Spleen (tissue), 11 donors: Measurements from ENCODE around the gene ATP6V1B1. TPM values are rescaled to one million over a fixed set of nuclear protein-coding genes. Genes with fewer than 3 reads are reported as not detected.
A peak's percentile ranks its signal among the peaks of the same experiment; 100 is the strongest.

Source experiments
- DNase-seq: peaks from one replicate; pipeline ENCODE4 v3.0.0-alpha.2; 2020
- H3K27ac ChIP-seq, 8 donors: fragments of 200-600 bp; sonication (generic) in 7 of 8; 1 replicate in 4 of 8; 2 replicates in 4 of 8; pipeline versions ENCODE4 v1.5.0 to v1.8.0; 2016 to 2021; ENCODE audit warnings: inconsistent platforms in 4 of 8, mild to moderate bottlenecking in 4 of 8, moderate library complexity in 1 of 8
- H3K27me3 ChIP-seq, 7 donors: fragments of 200-600 bp; sonication (generic) in 6 of 7; replicated peaks in 1 of 7; 1 replicate in 4 of 7; 2 replicates in 3 of 7; pipeline versions ENCODE4 v1.5.0 to v1.8.0; 2016 to 2021; ENCODE audit warnings: inconsistent platforms in 3 of 7, mild to moderate bottlenecking in 1 of 7
- H3K36me3 ChIP-seq, 6 donors: fragments of 200-600 bp; sonication (generic) in 5 of 6; 1 replicate in 4 of 6; 2 replicates in 2 of 6; pipeline versions ENCODE4 v1.5.0 to v1.8.0; 2016 to 2021; ENCODE audit warnings: inconsistent platforms in 2 of 6
- H3K4me1 ChIP-seq, 6 donors: fragments of 200-600 bp; sonication (generic) in 5 of 6; 1 replicate in 3 of 6; 2 replicates in 3 of 6; pipeline versions ENCODE4 v1.5.0 to v1.8.0; 2016 to 2021; ENCODE audit warnings: inconsistent platforms in 3 of 6
- H3K4me3 ChIP-seq, 8 donors: fragments of 200-600 bp; sonication (generic) in 7 of 8; 1 replicate in 4 of 8; 2 replicates in 4 of 8; pipeline versions ENCODE4 v1.5.0 to v1.8.0; 2016 to 2021; ENCODE audit warnings: inconsistent platforms in 4 of 8, mild to moderate bottlenecking in 4 of 8, moderate library complexity in 2 of 8
- H3K9me3 ChIP-seq, 8 donors: fragments of 200-600 bp; sonication (generic) in 7 of 8; 1 replicate in 4 of 8; 2 replicates in 4 of 8; pipeline versions ENCODE4 v1.5.0 to v1.8.0; 2016 to 2021; ENCODE audit warnings: inconsistent platforms in 4 of 8
- POLR2A ChIP-seq, 3 donors: fragments of 450-650 bp; IDR thresholded peaks; one replicate each; pipeline ENCODE4 v1.5.1; 2017; ENCODE audit warnings: antibody characterized with exemption in 3 of 3, mild to moderate bottlenecking in 1 of 3
- POLR2AphosphoS5 ChIP-seq, 3 donors: sonication (generic); formaldehyde crosslinking; IDR thresholded peaks; one replicate each; pipeline ENCODE4 v1.5.1; 2017; ENCODE audit warnings: antibody characterized with exemption in 3 of 3
- WGBS, 5 donors: extraction: QIAGEN DNeasy Blood & Tissue Kit in 3 of 5; methylation state at CpG; one replicate each; pipeline versions ENCODE4 v1.1.5 to v1.1.7; 2013 to 2018; 5-methylcytosine and 5-hydroxymethylcytosine counted together
- intact Hi-C: fragments of 100-400 bp; cut with DNase I; formaldehyde crosslinking; loops from one replicate; pipeline ENCODE4 v1.15.0; 2023; ENCODE audit warnings: low total_unique reads
- polyA plus RNA-seq, 3 donors: library from polyadenylated mRNA; stranded (reverse); fragments of 200-250 nt; gene quantifications; one replicate each; pipeline ENCODE4 v1.2.1, GENCODE V29; 2013
- total RNA-seq, 7 donors: library from RNA; depleted of rRNA in 3 of 7; stranded (reverse); fragments of >200 nt in 3 of 7; fragmentation: NEBNext Ultra II Directional in 4 of 7; extraction: Animal tissue kit (Norgen Biotek cat#: 25700) in 4 of 7; gene quantifications; one replicate each; pipeline versions ENCODE4 v1.1.0 to v1.2.1, GENCODE V29; 2016 to 2021
- TF ChIP-seq, protein P1 (sequence below), 11 experiments: fragments of 200-600 bp in 7 of 11; fragments of 450-650 bp in 4 of 11; sonication (generic) in 4 of 11; IDR thresholded peaks in 8 of 11; conservative IDR thresholded peaks in 3 of 11; 1 replicate in 7 of 11; 2 replicates in 4 of 11; pipeline versions ENCODE4 v1.4.0 to v1.8.0; 2016 to 2021; ENCODE audit warnings: antibody characterized with exemption in 11 of 11, inconsistent platforms in 4 of 11, mild to moderate bottlenecking in 1 of 11
- donor health status: healthy with polysubstance abuse.
- donor health status: DM: no; HTN: no; CAD: no; lungs with moderate emphysema.
- donor health status: DM: no; HTN: no; CAD: no.
- donor health status: Bipolar disorder and iron deficiency.
- donor health status: healthy.
- donor health status: DM: no; HTN: no; CAD: no.
- donor health status: DM: yes; HTN: yes; CAD: no.

Gene ATP6V1B1
- total and polyA plus RNA-seq, 10 donors: 0.06 to 0.11 TPM; not detected in 8

- Histone ChIP-seq H3K36me3 (no peaks in the 10 kb centered on the region), H3K27ac (no peak overlapping the region), H3K9me3 (no peaks in the 10 kb centered on the region), H3K4me3 (no peak overlapping the region), H3K27me3 (peaks cover 0 to 46% (median 8%) of the 10 kb centered on the region in 7 donors), H3K4me1 (peaks cover 0 to 12% (median 0%) of the 10 kb centered on the region in 6 donors)
- DNase-seq: peak; percentile 43
- intact Hi-C loops: loop anchor here (10.0 kb wide), 1 partner anchor 49 kb away; no protein-coding TSS in a partner anchor
- WGBS, 5 donors: 56 to 69% (median 65%) methylated on average over 10 of the region's 10 CpGs
- TF ChIP-seq POLR2AphosphoS5 (IDR thresholded peaks at IDR 0.05): no peak
- no peak for TF ChIP-seq POLR2A (IDR thresholded peaks at IDR 0.05)
- TF ChIP-seq, protein P1, sequence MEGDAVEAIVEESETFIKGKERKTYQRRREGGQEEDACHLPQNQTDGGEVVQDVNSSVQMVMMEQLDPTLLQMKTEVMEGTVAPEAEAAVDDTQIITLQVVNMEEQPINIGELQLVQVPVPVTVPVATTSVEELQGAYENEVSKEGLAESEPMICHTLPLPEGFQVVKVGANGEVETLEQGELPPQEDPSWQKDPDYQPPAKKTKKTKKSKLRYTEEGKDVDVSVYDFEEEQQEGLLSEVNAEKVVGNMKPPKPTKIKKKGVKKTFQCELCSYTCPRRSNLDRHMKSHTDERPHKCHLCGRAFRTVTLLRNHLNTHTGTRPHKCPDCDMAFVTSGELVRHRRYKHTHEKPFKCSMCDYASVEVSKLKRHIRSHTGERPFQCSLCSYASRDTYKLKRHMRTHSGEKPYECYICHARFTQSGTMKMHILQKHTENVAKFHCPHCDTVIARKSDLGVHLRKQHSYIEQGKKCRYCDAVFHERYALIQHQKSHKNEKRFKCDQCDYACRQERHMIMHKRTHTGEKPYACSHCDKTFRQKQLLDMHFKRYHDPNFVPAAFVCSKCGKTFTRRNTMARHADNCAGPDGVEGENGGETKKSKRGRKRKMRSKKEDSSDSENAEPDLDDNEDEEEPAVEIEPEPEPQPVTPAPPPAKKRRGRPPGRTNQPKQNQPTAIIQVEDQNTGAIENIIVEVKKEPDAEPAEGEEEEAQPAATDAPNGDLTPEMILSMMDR (IDR thresholded peaks at IDR 0.05 in 8 of 11, conservative IDR thresholded peaks at IDR 0.05 in 3 of 11): no peak
Measured at GRCh38 chr2:70923378-70924015, 12.2 kb upstream of the ATP6V1B1 start.

GRCh38 chr2:70926042-70926441 lies 9.7 kb upstream of the ATP6V1B1 start:
- Histone ChIP-seq H3K9me3 (no peaks in the 10 kb centered on the region), H3K4me1 (peaks cover 0 to 12% (median 0%) of the 10 kb centered on the region in 6 donors), H3K36me3 (no peaks in the 10 kb centered on the region), H3K4me3 (no peak overlapping the region), H3K27me3 (peaks cover 0 to 37% (median 0%) of the 10 kb centered on the region in 7 donors), H3K27ac (no peak overlapping the region)
- no peak for TF ChIP-seq POLR2AphosphoS5 (IDR thresholded peaks at IDR 0.05)
- TF ChIP-seq, protein P1 (IDR thresholded peaks at IDR 0.05 in 8 of 11, conservative IDR thresholded peaks at IDR 0.05 in 3 of 11): no peak
- TF ChIP-seq POLR2A (IDR thresholded peaks at IDR 0.05): no peak
- DNase-seq: no peak
- 82 to 95% (median 83%) methylated on average over 1 to 2 of the region's 2 CpGs for WGBS, 5 donors
- intact Hi-C loops: loop anchor here (10.0 kb wide), 1 partner anchor 51 kb away; no protein-coding TSS in a partner anchor

- H3K4me1 ChIP-seq: peaks cover 0 to 6% (median 0%) of the 10 kb centered on the region in 6 donors
- no peaks in the 10 kb centered on the region for H3K36me3 ChIP-seq
- intact Hi-C loops: loop anchor here (10.0 kb wide), 1 partner anchor 52 kb away; no protein-coding TSS in a partner anchor
- WGBS, 5 donors: 79 to 92% (median 86%) methylated on average over 1 to 3 of the region's 3 CpGs
- H3K9me3 ChIP-seq: no peaks in the 10 kb centered on the region
- H3K4me3 ChIP-seq: no peak overlapping the region
- TF ChIP-seq POLR2AphosphoS5 (IDR thresholded peaks at IDR 0.05) (no peak), POLR2A (IDR thresholded peaks at IDR 0.05) (no peak)
- TF ChIP-seq, protein P1 (IDR thresholded peaks at IDR 0.05 in 8 of 11, conservative IDR thresholded peaks at IDR 0.05 in 3 of 11): no peak
- no peak for DNase-seq
- peaks cover 0 to 45% (median 0%) of the 10 kb centered on the region in 7 donors for H3K27me3 ChIP-seq
- H3K27ac ChIP-seq: no peak overlapping the region
Measured at GRCh38 chr2:70927138-70927537, 8.6 kb upstream of the ATP6V1B1 start.

DNA sequence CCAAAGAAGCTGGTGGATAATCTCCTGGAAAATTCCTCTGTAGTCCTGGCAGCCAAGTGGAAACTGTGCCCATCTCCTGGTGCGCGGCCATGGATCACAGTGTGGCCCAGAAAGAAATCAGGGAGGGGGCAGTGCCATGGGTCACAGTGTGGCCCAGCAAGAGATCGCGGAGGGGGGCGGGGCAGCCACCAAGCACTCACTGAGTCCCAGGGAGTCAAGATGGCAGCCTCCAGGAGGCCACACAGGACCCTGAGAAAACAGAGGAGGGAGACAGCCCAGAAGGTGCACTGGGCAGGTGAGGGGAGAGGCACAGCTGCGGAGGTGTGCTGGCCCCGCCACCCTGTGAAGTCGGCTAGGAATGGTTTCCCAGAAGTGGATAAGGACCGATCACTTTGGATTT lies 8.1 kb upstream of the ATP6V1B1 start:
- H3K4me1 ChIP-seq: peaks cover 0 to under 1% (median 0%) of the 10 kb centered on the region in 6 donors
- no peaks in the 10 kb centered on the region for H3K9me3 ChIP-seq
- no peak for DNase-seq
- intact Hi-C loops: loop anchor here (10.0 kb wide), 1 partner anchor 53 kb away; no protein-coding TSS in a partner anchor
- 77 to 95% (median 87%) methylated on average over 9 of the region's 9 CpGs for WGBS, 5 donors
- H3K36me3 ChIP-seq: no peaks in the 10 kb centered on the region
- H3K4me3 ChIP-seq: no peak overlapping the region
- TF ChIP-seq POLR2AphosphoS5 (IDR thresholded peaks at IDR 0.05) (no peak), POLR2A (IDR thresholded peaks at IDR 0.05) (no peak)
- TF ChIP-seq, protein P1 (IDR thresholded peaks at IDR 0.05 in 8 of 11, conservative IDR thresholded peaks at IDR 0.05 in 3 of 11): no peak
- H3K27ac ChIP-seq: no peak overlapping the region
- peaks cover 0 to 43% (median 0%) of the 10 kb centered on the region in 7 donors for H3K27me3 ChIP-seq
